HepG2 (cell line): Measurements from ENCODE around the gene SPRYD3. TPM values are rescaled to one million over a fixed set of nuclear protein-coding genes. Genes with fewer than 3 reads are reported as not detected.

Experiments
- AHDC1 ChIP-seq: sonication (generic); formaldehyde crosslinking; IDR thresholded peaks from 2 replicates; pipeline ENCODE4 v1.5.1; 2020; ENCODE audit warnings: mild to moderate bottlenecking, missing genetic modification reagents, borderline replicate concordance
- CTCF ChIP-seq: sonication (generic); formaldehyde crosslinking; IDR thresholded peaks from 2 replicates; pipeline ENCODE4 v1.5.0; 2020; ENCODE audit warnings: mild to moderate bottlenecking, missing genetic modification reagents, moderate library complexity
- HBP1 ChIP-seq: IDR thresholded peaks from 2 replicates; pipeline ENCODE4 v1.6.1; 2016; ENCODE audit warnings: low read depth, control low read depth
- HNF1A ChIP-seq, 2 experiments: sonication (generic) in 1 of 2; formaldehyde crosslinking in 1 of 2; IDR thresholded peaks; 2 replicates each; pipeline versions ENCODE4 v1.4.0 to v1.6.1; 2016 to 2020; ENCODE audit warnings: borderline replicate concordance in 1 of 2, low read depth in 1 of 2, mild to moderate bottlenecking in 1 of 2, missing genetic modification reagents in 1 of 2
- HNF1B ChIP-seq: sonication (generic); formaldehyde crosslinking; IDR thresholded peaks from 2 replicates; pipeline ENCODE4 v1.5.1; 2020; ENCODE audit warnings: mild to moderate bottlenecking, moderate library complexity, missing genetic modification reagents
- KLF13 ChIP-seq: sonication (generic); formaldehyde crosslinking; IDR thresholded peaks from 2 replicates; pipeline ENCODE4 v1.4.0; 2020; ENCODE audit warnings: mild to moderate bottlenecking, missing genetic modification reagents
- MEIS2 ChIP-seq: sonication (generic); formaldehyde crosslinking; IDR thresholded peaks from 2 replicates; pipeline ENCODE4 v1.9.0; 2021; ENCODE audit warnings: mild to moderate bottlenecking, missing genetic modification reagents
- RFX1 ChIP-seq: fragments of 450-650 bp; IDR thresholded peaks from 2 replicates; pipeline ENCODE4 v1.6.1; 2017
- TAF1 ChIP-seq: sonication (generic); formaldehyde crosslinking; IDR thresholded peaks from 2 replicates; pipeline ENCODE4 v1.4.0; 2020; ENCODE audit warnings: missing genetic modification reagents
- TCF7L2 ChIP-seq: IDR thresholded peaks from 2 replicates; pipeline ENCODE4 v1.6.1; 2011; ENCODE audit warnings: mild to moderate bottlenecking, low read depth, low read length, moderate library complexity
- ZNF180 ChIP-seq: sonication (generic); formaldehyde crosslinking; IDR thresholded peaks from 2 replicates; pipeline ENCODE4 v1.4.0; 2020; ENCODE audit warnings: low read depth, missing genetic modification reagents, borderline replicate concordance
- ZNF816 ChIP-seq: sonication (generic); formaldehyde crosslinking; IDR thresholded peaks from 2 replicates; pipeline ENCODE4 v1.8.0; 2022; ENCODE audit warnings: missing genetic modification reagents, mild to moderate bottlenecking, borderline replicate concordance
- polyA plus RNA-seq, 8 experiments: library from polyadenylated mRNA; depleted of rRNA in 3 of 8; stranded (reverse) in 7 of 8; unstranded in 1 of 8; fragments of >200 nt; fragmentation: Illumina TruSeq in 4 of 8; extraction: Trizol in 4 of 8; gene quantifications; 2 replicates each; pipeline versions ENCODE4 v1.2.1 to v1.2.3, GENCODE V29; 2011 to 2016; ENCODE audit warnings: low read depth in 4 of 8, missing spikeins in 1 of 8, mixed read lengths in 1 of 8; ENCODE audit not compliant: insufficient read depth in 1 of 8
- total RNA-seq, 5 experiments: library from RNA; depleted of rRNA; stranded (reverse); fragments of >200 nt; fragmentation: Illumina TruSeq; extraction: Trizol; gene quantifications; 2 replicates each; pipeline ENCODE4 v1.2.3, GENCODE V29; 2016; ENCODE audit warnings: low read depth in 1 of 5

Gene SPRYD3
- total and polyA plus RNA-seq, 2 of the 13 experiments (the other 11 are each of a cell fraction or from before 2014, with no cell fraction given): 9.0 to 9.2 TPM

GRCh38 chr12:53049571-53050318 is 29.4 kb downstream of the SPRYD3 start, which contains the start of gene TNS2 (continued):
- TF ChIP-seq CTCF (no peak; the same call in 1 of the 2 replicates), AHDC1 (0 out of 2 replicates have a peak, but pooled peaks have one; percentile 27), RFX1 (no peak), MEIS2 (peak; percentile 53; the same call in 1 of the 2 replicates), ZNF180 (CRISPR knock-in tag) (no peak), HNF1A (IDR thresholded peaks at IDR 0.05; ENCODE audit: low read depth) (no peak), HNF1A (CRISPR knock-in tag; IDR thresholded peaks at IDR 0.05; ENCODE audit: borderline replicate concordance) (no peak; the same call in 1 of the 2 replicates), ZNF816 (CRISPR knock-in tag) (no peak), HBP1 (CRISPR knock-in tag) (no peak), TCF7L2 (no peak), KLF13 (peak; percentile 50), TAF1 (peak; percentile 69), HNF1B (CRISPR knock-in tag) (peak; percentile 61; the same call in 1 of the 2 replicates)
